CD8-positive, alpha-beta memory T cell (primary cell): ENCODE data around the gene LPIN1. TPM values are rescaled to one million over a fixed set of nuclear protein-coding genes. Genes with fewer than 3 reads are reported as not detected.
"Not testable (repeated sequence)": the region's sequence is repeated elsewhere in the genome, so short reads cannot be mapped to it uniquely, and the experiment has no call there.

Experiments
- CTCF ChIA-PET: fragments of 350-600 bp; sonication (Branson Sonifier 250); formaldehyde crosslinking; loops from one replicate; lab custom pipeline; 2021; ENCODE audit warnings: antibody characterized with exemption; lab: Charles Lee
- POLR2A ChIA-PET: fragments of 350-600 bp; sonication (Branson Sonifier 250); formaldehyde crosslinking; loops from one replicate; lab custom pipeline; 2021; ENCODE audit warnings: antibody characterized with exemption; lab: Charles Lee
- DNase-seq, 5 donors: peaks; one replicate each; pipeline versions ENCODE4 v3.0.0 to v3.0.0-alpha.2; 2020 to 2022; ENCODE audit warnings: mixed read lengths in 1 of 5
- H3K27ac ChIP-seq: one replicate; pipeline ENCODE4 v1.7.0; 2013; ENCODE audit warnings: low read depth, mild to moderate bottlenecking, low read length, moderate library complexity
- H3K27me3 ChIP-seq: 2 replicates; pipeline ENCODE4 v1.7.0; 2013; ENCODE audit warnings: low read length, mild to moderate bottlenecking; ENCODE audit not compliant: insufficient read depth, poor library complexity, severe bottlenecking
- H3K36me3 ChIP-seq: 2 replicates; pipeline ENCODE4 v1.7.0; 2013; ENCODE audit warnings: mild to moderate bottlenecking, low read length, moderate library complexity; ENCODE audit not compliant: insufficient read depth
- H3K4me1 ChIP-seq: 2 replicates; pipeline ENCODE4 v1.7.0; 2013; ENCODE audit warnings: mild to moderate bottlenecking, low read length, moderate library complexity; ENCODE audit not compliant: insufficient read depth
- H3K4me3 ChIP-seq: 2 replicates; pipeline ENCODE4 v1.7.0; 2013; ENCODE audit warnings: mild to moderate bottlenecking, low read length
- H3K9me3 ChIP-seq: 2 replicates; pipeline ENCODE4 v1.7.0; 2013; ENCODE audit warnings: mild to moderate bottlenecking, low read length
- H3K27ac Mint-ChIP-seq, 8 donors: one replicate each; pipeline ENCODE4 v1.8.0; 2020 to 2021; ENCODE audit warnings: mixed read lengths in 8 of 8, mild to moderate bottlenecking in 6 of 8, inconsistent platforms in 3 of 8, moderate library complexity in 3 of 8
- H3K27me3 Mint-ChIP-seq, 2 donors: one replicate each; pipeline ENCODE4 v1.8.0; 2020 to 2021; ENCODE audit warnings: mixed read lengths in 2 of 2, mild to moderate bottlenecking in 1 of 2, moderate library complexity in 1 of 2
- H3K36me3 Mint-ChIP-seq, 3 donors: one replicate each; pipeline ENCODE4 v1.8.0; 2020 to 2021; ENCODE audit warnings: mixed read lengths in 3 of 3, inconsistent platforms in 1 of 3, mild to moderate bottlenecking in 1 of 3
- H3K4me1 Mint-ChIP-seq, 3 donors: one replicate each; pipeline ENCODE4 v1.8.0; 2020 to 2021; ENCODE audit warnings: mixed read lengths in 3 of 3, inconsistent platforms in 1 of 3, mild to moderate bottlenecking in 1 of 3
- H3K4me3 Mint-ChIP-seq, 7 donors: one replicate each; pipeline ENCODE4 v1.8.0; 2020 to 2021; ENCODE audit warnings: mixed read lengths in 7 of 7, mild to moderate bottlenecking in 6 of 7, moderate library complexity in 4 of 7, inconsistent platforms in 2 of 7
- H3K9me3 Mint-ChIP-seq, 5 donors: one replicate each; pipeline ENCODE4 v1.8.0; 2020 to 2022; ENCODE audit warnings: mixed read lengths in 5 of 5, mild to moderate bottlenecking in 3 of 5, moderate library complexity in 2 of 5, inconsistent platforms in 1 of 5
- polyA plus RNA-seq: library from polyadenylated mRNA; unstranded; fragments of 300-500 nt; fragmentation: Illumina TruSeq; gene quantifications from one replicate; pipeline ENCODE4 v1.2.3, GENCODE V29; 2021
- total RNA-seq, 2 experiments: library from RNA; stranded (reverse); gene quantifications; one replicate each; pipeline ENCODE4 v1.2.3, GENCODE V29; 2021

Gene LPIN1
- total and polyA plus RNA-seq, 3 experiments from 2014 or later: 25.7 to 37.1 (median 34.8) TPM

GRCh38 chr2:11852526-11853196 is 106.2 kb downstream of the LPIN1 start:
- Histone ChIP-seq H3K36me3 (no peaks in the 10 kb centered on the region), H3K4me3 (no peak overlapping the region), H3K4me1 (no peaks in the 10 kb centered on the region), H3K27ac (no peak overlapping the region), H3K27me3 (no peaks in the 10 kb centered on the region), H3K9me3 (no peaks in the 10 kb centered on the region)
- H3K36me3 Mint-ChIP-seq: peaks cover 0 to 11% (median 1%) of the 10 kb centered on the region in 3 donors
- no peak overlapping the region for H3K4me3 Mint-ChIP-seq
- CTCF ChIA-PET: interaction anchor here (1.8 kb wide), 1 partner anchor 11 kb away, joined by 6 read pairs; no protein-coding TSS in a partner anchor
- peaks cover 5 to 10% of the 10 kb centered on the region in 2 donors for H3K27me3 Mint-ChIP-seq
- POLR2A ChIA-PET: no interaction called here
- H3K9me3 Mint-ChIP-seq: peaks cover 0 to 6% (median 3%) of the 10 kb centered on the region in 5 donors
- no peak for DNase-seq
- H3K4me1 Mint-ChIP-seq: no peaks in the 10 kb centered on the region
- no peak overlapping the region for H3K27ac Mint-ChIP-seq

GRCh38 chr2:11853197-11853588 is 106.8 kb downstream of the LPIN1 start:
- Histone ChIP-seq H3K36me3 (no peaks in the 10 kb centered on the region), H3K9me3 (no peaks in the 10 kb centered on the region), H3K27me3 (no peaks in the 10 kb centered on the region), H3K27ac (no peak overlapping the region), H3K4me3 (no peak overlapping the region), H3K4me1 (no peaks in the 10 kb centered on the region)
- Mint-ChIP-seq H3K4me1 (no peaks in the 10 kb centered on the region), H3K27ac (peak overlapping the region in 2 of 8 donors; percentile 5 to 48), H3K36me3 (peaks cover 0 to 6% (median 0%) of the 10 kb centered on the region in 3 donors), H3K4me3 (no peak overlapping the region), H3K27me3 (peaks cover 5 to 10% of the 10 kb centered on the region in 2 donors), H3K9me3 (peaks cover 0 to 3% (median 0%) of the 10 kb centered on the region in 5 donors)
- DNase-seq: no peak
- POLR2A ChIA-PET: no interaction called here
- CTCF ChIA-PET: interaction anchor here (1.8 kb wide), 1 partner anchor 11 kb away, joined by 6 read pairs; no protein-coding TSS in a partner anchor

GRCh38 chr2:11855064-11855760 is 108.8 kb downstream of the LPIN1 start:
- POLR2A ChIA-PET: no interaction called here
- Histone ChIP-seq H3K9me3 (no peaks in the 10 kb centered on the region), H3K27me3 (no peaks in the 10 kb centered on the region), H3K36me3 (no peaks in the 10 kb centered on the region), H3K4me3 (no peak overlapping the region), H3K27ac (no peak overlapping the region), H3K4me1 (no peaks in the 10 kb centered on the region)
- no peak overlapping the region for H3K4me3 Mint-ChIP-seq
- H3K27ac Mint-ChIP-seq: peak overlapping the region in 1 of 8 donors; percentile 85
- peaks cover 0 to 5% of the 10 kb centered on the region in 2 donors for H3K27me3 Mint-ChIP-seq
- CTCF ChIA-PET: interaction anchor here (1.0 kb wide), 1 partner anchor 1152 kb away, joined by 3 read pairs; no protein-coding TSS in a partner anchor
- H3K4me1 Mint-ChIP-seq: no peaks in the 10 kb centered on the region
- DNase-seq: no peak
- H3K36me3 Mint-ChIP-seq: peaks cover 0 to 3% (median 0%) of the 10 kb centered on the region in 3 donors
- peaks cover 0 to 2% (median 0%) of the 10 kb centered on the region in 5 donors for H3K9me3 Mint-ChIP-seq

GRCh38 chr2:11856095-11856494 is 109.7 kb downstream of the LPIN1 start:
- no peaks in the 10 kb centered on the region for H3K4me1 ChIP-seq
- no peak overlapping the region for H3K4me3 ChIP-seq
- H3K9me3 Mint-ChIP-seq: peaks cover 0 to 2% (median 0%) of the 10 kb centered on the region in 5 donors
- H3K27me3 Mint-ChIP-seq: peaks cover 0 to 5% of the 10 kb centered on the region in 2 donors
- CTCF ChIA-PET: no interaction called here
- no peaks in the 10 kb centered on the region for H3K27me3 ChIP-seq
- no peaks in the 10 kb centered on the region for H3K4me1 Mint-ChIP-seq
- peaks cover 0 to 3% (median 0%) of the 10 kb centered on the region in 3 donors for H3K36me3 Mint-ChIP-seq
- H3K27ac Mint-ChIP-seq: no peak overlapping the region
- POLR2A ChIA-PET: no interaction called here
- H3K27ac ChIP-seq: no peak overlapping the region
- H3K4me3 Mint-ChIP-seq: no peak overlapping the region
- H3K36me3 ChIP-seq: no peaks in the 10 kb centered on the region
- no peak for DNase-seq
- H3K9me3 ChIP-seq: no peaks in the 10 kb centered on the region

- no peaks in the 10 kb centered on the region for H3K9me3 ChIP-seq
- Mint-ChIP-seq H3K27me3 (peaks cover 0 to 4% of the 10 kb centered on the region in 2 donors), H3K9me3 (peaks cover 0 to 2% (median 0%) of the 10 kb centered on the region in 5 donors), H3K4me1 (peaks cover 4 to 15% (median 9%) of the 10 kb centered on the region in 3 donors), H3K36me3 (no peaks in the 10 kb centered on the region), H3K4me3 (no peak overlapping the region), H3K27ac (peak overlapping the region in 1 of 8 donors; percentile 43)
- no peak for DNase-seq
- no peak overlapping the region for H3K4me3 ChIP-seq
- CTCF ChIA-PET: no interaction called here
- H3K4me1 ChIP-seq: peaks cover 7% of the 10 kb centered on the region
- H3K27ac ChIP-seq: no peak overlapping the region
- no peaks in the 10 kb centered on the region for H3K36me3 ChIP-seq
- no peaks in the 10 kb centered on the region for H3K27me3 ChIP-seq
- POLR2A ChIA-PET: no interaction called here
These were observed 112.5 kb downstream of the LPIN1 start for GRCh38 chr2:11858883-11859282.

GRCh38 chr2:11859975-11860374 is 113.5 kb downstream of the LPIN1 start:
- H3K27ac ChIP-seq, H3K27me3 Mint-ChIP-seq, H3K4me3 ChIP-seq, H3K36me3 ChIP-seq, H3K9me3 ChIP-seq, H3K36me3 Mint-ChIP-seq, H3K27ac Mint-ChIP-seq, H3K4me3 Mint-ChIP-seq, DNase-seq, H3K9me3 Mint-ChIP-seq, H3K27me3 ChIP-seq, H3K4me1 ChIP-seq, POLR2A ChIA-PET, CTCF ChIA-PET: not testable (repeated sequence)
- H3K4me1 Mint-ChIP-seq: peaks cover 5 to 21% (median 11%) of the 10 kb centered on the region in 3 donors

GRCh38 chr2:11861044-11861443 is 114.6 kb downstream of the LPIN1 start:
- H3K27ac ChIP-seq: no peak overlapping the region
- no peaks in the 10 kb centered on the region for H3K36me3 ChIP-seq
- H3K4me1 ChIP-seq: peaks cover 7% of the 10 kb centered on the region
- CTCF ChIA-PET: interaction anchor here (2.0 kb wide), 1 partner anchor 1146 kb away, joined by 9 read pairs; no protein-coding TSS in a partner anchor
- no peaks in the 10 kb centered on the region for H3K9me3 ChIP-seq
- POLR2A ChIA-PET: no interaction called here
- Mint-ChIP-seq H3K27ac (no peak overlapping the region), H3K4me1 (peaks cover 5 to 21% (median 11%) of the 10 kb centered on the region in 3 donors), H3K9me3 (peaks cover 0 to 2% (median 0%) of the 10 kb centered on the region in 5 donors), H3K4me3 (no peak overlapping the region), H3K27me3 (peaks cover 0 to 4% of the 10 kb centered on the region in 2 donors), H3K36me3 (no peaks in the 10 kb centered on the region)
- no peaks in the 10 kb centered on the region for H3K27me3 ChIP-seq
- no peak for DNase-seq
- no peak overlapping the region for H3K4me3 ChIP-seq

- Histone ChIP-seq H3K27ac (no peak overlapping the region), H3K27me3 (no peaks in the 10 kb centered on the region), H3K9me3 (no peaks in the 10 kb centered on the region), H3K36me3 (no peaks in the 10 kb centered on the region), H3K4me3 (no peak overlapping the region), H3K4me1 (peaks cover 7% of the 10 kb centered on the region)
- ChIA-PET CTCF (interaction anchor here (1.0 to 2.0 kb wide), 3 partner anchors 33 to 1145 kb away, joined by 3 to 9 read pairs (median 4); no protein-coding TSS in a partner anchor), POLR2A (no interaction called here)
- Mint-ChIP-seq H3K4me3 (no peak overlapping the region), H3K9me3 (peaks cover 0 to 2% (median 0%) of the 10 kb centered on the region in 5 donors), H3K36me3 (no peaks in the 10 kb centered on the region), H3K27me3 (peaks cover 0 to 4% of the 10 kb centered on the region in 2 donors), H3K27ac (no peak overlapping the region), H3K4me1 (peaks cover 5 to 21% (median 11%) of the 10 kb centered on the region in 3 donors)
- DNase-seq: no peak
These were observed 115.6 kb downstream of the LPIN1 start for GRCh38 chr2:11862049-11862448.
